HG02981 (cell line): ENCODE data around the gene EIF4G3.
"Not testable (repeated sequence)": the region's sequence is repeated elsewhere in the genome, so short reads cannot be mapped to it uniquely, and the experiment has no call there.

Source experiments
- ATAC-seq: cut with Tn5 transposase; IDR thresholded peaks from one replicate; pipeline ENCODE4 v1.9.1; 2021; ENCODE audit warnings: mild to moderate bottlenecking, moderate library complexity; ENCODE audit not compliant: unreplicated experiment

The EIF4G3 gene

DNA sequence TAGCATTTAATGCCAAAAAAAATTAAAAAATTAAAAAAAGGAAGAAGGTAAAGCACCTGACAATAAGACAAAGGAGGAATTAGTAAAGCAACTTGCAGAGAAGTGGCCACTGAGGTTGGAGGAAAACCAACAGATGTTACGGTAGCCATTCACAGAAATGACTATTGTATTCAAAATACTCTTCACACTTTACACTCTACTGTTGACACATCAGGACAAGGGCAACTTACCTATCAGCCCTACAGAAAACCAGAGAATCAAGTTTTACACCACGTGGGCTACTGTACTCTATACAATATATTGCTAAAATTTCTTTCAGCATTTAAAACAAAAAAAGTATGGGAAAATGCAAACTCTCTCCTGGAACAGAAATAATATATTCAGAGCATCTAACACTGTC lies 70.0 kb downstream of the EIF4G3 start:
- no peak for ATAC-seq

DNA sequence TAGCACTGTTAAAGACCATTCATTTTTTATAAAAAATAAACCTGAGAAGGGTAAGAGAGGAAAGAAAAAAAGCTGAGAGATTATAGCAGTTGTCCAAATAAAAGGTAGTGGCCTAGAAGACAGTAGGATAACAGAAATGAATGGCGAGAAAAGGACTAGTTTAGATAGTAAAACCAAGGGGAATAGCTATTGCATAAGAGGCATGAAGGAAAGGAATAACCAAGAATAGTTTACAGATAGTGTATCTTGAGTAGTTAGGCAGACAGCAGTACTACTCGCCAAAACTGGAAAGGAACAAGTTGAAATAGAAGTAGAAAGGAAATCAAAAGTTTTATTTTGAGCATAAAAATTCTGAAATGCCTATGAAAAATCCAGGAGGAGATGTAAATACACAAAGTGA lies 70.5 kb downstream of the EIF4G3 start:
- ATAC-seq, result no peak

- no peak for ATAC-seq
Measured at GRCh38 chr1:21105807-21106206, 70.9 kb downstream of the EIF4G3 start.

DNA sequence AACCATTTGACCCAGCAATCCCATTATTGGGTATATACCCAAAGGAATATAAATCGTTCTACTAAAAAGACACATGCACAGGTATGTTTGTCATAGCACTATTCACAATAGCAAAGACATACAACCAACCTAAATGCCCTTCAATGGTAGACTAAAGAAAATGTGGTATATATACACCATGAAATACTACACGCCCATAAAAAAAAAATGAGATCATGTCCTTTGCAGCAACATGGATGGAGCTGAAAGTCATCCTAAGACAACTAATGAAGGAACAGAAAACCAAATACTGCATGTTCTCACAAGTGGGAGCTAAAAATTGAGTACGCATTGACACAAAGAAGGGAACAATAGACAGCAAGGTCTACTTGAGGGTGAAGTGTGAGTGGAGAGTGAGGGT lies 72.0 kb downstream of the EIF4G3 start:
- no peak for ATAC-seq

DNA sequence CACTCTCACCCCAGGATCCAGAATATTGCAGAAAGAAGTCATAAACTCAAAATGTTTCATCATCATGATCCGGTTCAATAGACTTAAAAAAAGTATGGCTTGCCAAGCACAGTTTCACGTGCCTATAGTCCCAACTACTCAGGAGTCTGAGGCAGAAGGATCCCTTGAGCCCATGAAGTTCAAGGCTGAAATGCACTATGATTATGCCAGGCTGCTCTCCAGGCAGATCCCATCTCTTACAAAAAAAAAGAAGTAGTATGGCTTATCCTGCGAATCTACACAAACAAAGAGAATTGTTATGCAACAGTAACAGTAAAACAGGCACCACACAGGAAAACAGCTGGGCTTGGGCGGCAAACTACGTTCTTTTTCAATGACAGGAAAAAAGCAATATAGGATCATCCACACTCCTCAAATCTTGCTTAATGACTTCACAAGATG lies 76.2 kb downstream of the EIF4G3 start:
- no peak for ATAC-seq

DNA sequence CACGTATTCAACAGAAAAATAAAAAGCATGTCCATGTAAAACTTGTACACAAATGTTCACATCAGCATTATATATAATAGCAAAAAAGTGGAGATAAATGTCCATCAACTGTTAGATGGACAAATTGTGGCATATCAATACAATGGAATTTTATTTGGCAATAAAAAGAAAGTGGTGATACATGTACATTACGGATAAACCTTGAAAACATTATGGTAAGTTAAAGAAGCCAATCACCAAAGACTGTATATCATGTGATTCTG lies 76.9 kb downstream of the EIF4G3 start:
- no peak for ATAC-seq

- ATAC-seq, result no peak
Measured at GRCh38 chr1:21099034-21099868, 77.4 kb downstream of the EIF4G3 start.

- ATAC-seq, result no peak
Measured at GRCh38 chr1:21098186-21098915, 78.3 kb downstream of the EIF4G3 start.

DNA sequence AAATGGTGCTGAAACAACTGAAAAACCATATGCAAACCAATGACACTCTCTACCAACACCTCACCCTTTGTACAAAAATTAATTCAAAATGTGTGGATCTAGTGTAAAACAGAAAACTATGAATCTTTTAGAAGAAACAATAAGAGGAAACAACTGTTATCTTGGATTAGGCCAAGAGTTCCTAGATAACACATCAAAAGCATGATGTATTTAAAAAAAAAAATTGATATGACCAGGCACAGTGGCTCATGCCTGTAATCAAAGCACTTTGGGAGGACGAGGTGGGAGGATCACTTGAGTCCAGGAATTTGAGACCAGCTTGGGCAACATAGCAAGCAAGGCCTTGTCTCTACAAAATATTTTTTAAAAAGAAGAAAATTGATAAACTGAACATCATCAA lies 79.0 kb downstream of the EIF4G3 start:
- ATAC-seq, result no peak

GRCh38 chr1:21095976-21096375 lies 80.7 kb downstream of the EIF4G3 start:
- no peak for ATAC-seq

- ATAC-seq, result not testable (repeated sequence)
Measured at GRCh38 chr1:21094282-21094681, 82.4 kb downstream of the EIF4G3 start.

DNA sequence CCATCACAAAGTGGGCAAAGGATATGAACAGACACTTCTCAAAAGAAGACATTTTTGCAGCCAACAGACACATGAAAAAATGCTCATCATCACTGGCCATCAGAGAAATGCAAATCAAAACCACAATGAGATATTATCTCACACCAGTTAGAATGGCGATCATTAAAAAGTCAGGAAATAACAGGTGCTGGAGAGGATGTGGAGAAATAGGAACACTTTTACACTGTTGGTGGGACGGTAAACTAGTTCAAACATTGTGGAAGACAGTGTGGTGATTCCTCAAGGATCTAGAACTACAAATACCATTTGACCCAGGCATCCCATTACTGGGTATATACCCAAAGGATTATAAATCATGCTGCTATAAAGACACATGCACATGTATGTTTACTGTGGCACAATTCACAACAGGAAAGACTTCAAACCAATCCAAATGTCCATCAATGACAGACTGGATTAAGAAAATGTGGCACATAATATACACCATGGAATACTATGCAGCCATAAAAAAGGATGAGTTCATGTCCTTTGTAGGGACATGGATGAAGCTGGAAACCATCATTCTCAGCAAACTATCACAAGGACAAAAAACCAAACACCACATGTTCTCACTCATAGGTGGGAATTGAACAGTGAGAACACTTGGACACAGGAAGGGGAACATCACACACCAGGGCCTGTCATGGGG lies 83.3 kb downstream of the EIF4G3 start:
- not testable (repeated sequence) for ATAC-seq

DNA sequence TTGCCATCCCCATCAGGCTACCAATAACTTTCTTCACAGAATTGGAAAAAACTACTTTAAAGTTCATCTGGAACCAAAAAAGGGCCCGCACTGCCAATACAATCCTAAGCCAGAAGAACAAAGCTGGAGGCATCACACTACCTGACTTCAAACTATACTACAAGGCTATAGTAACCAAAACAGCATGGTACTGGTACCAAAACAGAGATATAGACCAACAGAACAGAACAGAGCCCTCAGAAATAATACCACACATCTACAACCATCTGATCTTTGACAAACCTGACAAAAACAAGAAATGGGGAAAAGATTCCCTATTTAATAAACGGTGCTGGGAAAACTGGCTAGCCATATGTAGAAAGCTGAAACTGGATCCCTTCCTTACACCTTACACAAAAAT lies 84.2 kb downstream of the EIF4G3 start:
- not testable (repeated sequence) for ATAC-seq

DNA sequence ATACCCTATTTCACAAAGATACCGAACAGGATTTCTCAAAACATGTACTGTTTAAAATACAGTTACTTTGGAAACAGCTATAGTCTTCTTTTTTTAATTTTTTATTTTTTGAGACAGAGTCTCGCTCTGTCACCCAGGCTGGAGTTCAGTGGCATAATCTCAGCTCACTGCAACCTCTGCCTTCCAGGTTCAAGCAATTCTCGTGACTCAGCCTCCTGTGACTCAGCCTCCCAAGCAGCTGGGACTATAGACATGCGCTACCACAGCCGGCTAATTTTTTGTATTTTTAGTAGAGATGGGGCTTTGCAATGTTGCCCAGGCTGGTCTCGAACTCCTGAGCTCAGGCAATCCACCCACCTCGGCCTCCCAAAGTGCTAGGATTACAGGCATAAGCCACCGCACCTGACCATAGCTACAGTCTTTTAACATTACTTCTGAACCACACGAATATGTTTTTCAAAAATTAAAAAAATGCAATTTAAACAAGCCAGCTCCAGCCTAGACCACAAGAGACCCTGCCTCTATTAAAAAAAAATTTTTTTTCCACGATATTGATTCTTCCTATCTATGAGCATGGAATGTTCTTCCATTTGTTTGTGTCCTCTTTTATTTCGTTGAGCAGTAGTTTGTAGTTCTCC lies 85.5 kb downstream of the EIF4G3 start:
- not testable (repeated sequence) for ATAC-seq

- no peak for ATAC-seq
Measured at GRCh38 chr1:21090463-21090862, 86.2 kb downstream of the EIF4G3 start.

DNA sequence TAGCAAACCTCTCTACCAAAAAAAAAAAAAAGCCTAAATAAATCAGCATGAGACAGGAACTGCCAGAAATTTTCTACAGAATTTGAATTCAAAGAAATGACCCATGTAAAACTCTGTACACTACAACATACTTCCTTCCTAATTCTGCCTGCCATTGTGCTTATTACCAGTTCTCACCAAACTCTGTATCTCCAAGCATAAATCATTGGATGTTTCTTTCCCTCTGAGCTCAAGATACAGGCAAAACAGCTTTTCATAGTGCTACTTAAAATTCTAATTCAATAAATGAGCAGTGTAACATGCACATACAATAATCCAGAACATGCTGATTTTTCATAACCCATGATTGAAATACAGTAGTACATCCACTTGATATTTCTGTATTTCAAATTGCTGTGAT lies 87.0 kb downstream of the EIF4G3 start:
- no peak for ATAC-seq

- no peak for ATAC-seq
Measured at GRCh38 chr1:21089299-21089698, 87.4 kb downstream of the EIF4G3 start.

GRCh38 chr1:21084111-21084810 lies 92.4 kb downstream of the EIF4G3 start:
- no peak for ATAC-seq

DNA sequence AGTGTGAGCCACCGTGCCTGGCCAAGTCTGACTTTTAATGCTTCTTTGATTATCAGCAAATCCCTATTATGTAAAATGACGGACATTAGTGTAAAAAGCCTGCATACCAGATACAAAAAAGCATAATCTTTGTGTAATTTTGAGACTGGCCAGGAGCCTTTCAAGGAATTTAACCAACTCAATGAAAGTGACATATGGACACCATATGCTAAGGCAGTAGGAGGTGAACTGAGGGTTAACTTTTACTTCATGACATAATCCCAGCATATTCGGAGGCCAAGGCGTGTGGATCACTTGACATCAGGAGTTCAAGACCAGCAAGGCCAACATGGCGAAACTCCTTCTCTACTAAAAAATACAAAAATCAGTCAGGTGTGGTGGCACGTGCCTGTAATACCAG lies 94.6 kb downstream of the EIF4G3 start:
- no peak for ATAC-seq

DNA sequence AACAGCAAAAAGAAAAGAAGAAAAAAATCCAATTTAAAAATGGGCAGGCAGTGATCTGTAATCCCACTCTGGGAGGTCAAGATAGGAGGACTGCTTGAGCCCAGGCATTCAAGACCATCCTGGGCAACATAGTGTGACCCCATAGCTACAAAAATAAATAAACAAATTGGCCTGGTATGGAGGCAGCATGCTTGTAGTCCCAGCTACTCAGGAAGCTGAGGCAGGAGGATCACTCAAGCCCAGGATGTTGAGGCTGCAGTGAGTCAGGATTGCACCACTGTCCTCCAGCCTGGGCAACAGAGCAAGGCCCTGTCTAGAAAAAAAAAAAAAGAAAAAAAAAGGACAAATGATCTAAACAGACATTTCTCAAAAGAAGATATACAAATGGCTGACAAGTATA lies 99.6 kb downstream of the EIF4G3 start:
- no peak for ATAC-seq

DNA sequence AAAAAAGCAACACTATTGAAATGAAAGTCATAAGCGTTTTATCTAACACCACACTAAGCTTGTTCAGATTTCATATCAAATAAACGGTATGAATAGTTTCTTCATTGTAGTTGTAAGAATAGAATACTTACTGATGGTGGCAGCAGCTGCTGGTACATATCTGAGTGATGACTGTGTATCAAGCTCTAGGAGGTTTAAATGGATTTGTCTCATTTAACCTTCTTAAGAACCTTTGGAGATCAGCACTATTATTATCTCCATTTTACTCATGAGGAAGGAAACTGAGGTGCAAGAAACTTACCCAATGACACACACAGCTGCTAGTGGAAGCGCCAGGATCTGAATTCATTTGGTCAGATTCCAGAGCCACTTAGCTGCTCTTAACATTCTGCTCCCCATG lies 104.0 kb downstream of the EIF4G3 start:
- ATAC-seq, result no peak
